Colonic mucosa (tissue), 4 donors: Measurements from ENCODE around the gene DEDD2. TPM values are rescaled to one million over a fixed set of nuclear protein-coding genes. Genes with fewer than 3 reads are reported as not detected.

Experiments used
- DNase-seq: peaks from one replicate; pipeline ENCODE4 v3.0.0-alpha.2; 2020
- H3K27ac ChIP-seq: fragments of 200-600 bp; one replicate; pipeline ENCODE4 v1.8.0; 2021
- H3K27me3 ChIP-seq: fragments of 200-600 bp; one replicate; pipeline ENCODE4 v1.8.0; 2021
- H3K36me3 ChIP-seq: fragments of 200-600 bp; one replicate; pipeline ENCODE4 v1.8.0; 2021
- H3K4me1 ChIP-seq: fragments of 200-600 bp; one replicate; pipeline ENCODE4 v1.8.0; 2021; ENCODE audit warnings: mild to moderate bottlenecking
- H3K4me3 ChIP-seq: fragments of 200-600 bp; one replicate; pipeline ENCODE4 v1.8.0; 2021
- H3K9ac ChIP-seq, 2 donors: one replicate each; pipeline ENCODE4 v1.7.0; 2013; ENCODE audit warnings: control low read depth in 2 of 2, low read depth in 2 of 2, low read length in 2 of 2
- H3K9me3 ChIP-seq: fragments of 200-600 bp; one replicate; pipeline ENCODE4 v1.8.0; 2021
- CTCF ChIP-seq: fragments of 200-600 bp; IDR thresholded peaks from one replicate; pipeline ENCODE4 v1.8.0; 2022; ENCODE audit warnings: antibody characterized with exemption, mild to moderate bottlenecking
- intact Hi-C: fragments of 100-400 bp; cut with DNase I; formaldehyde crosslinking; loops from one replicate; pipeline ENCODE4 v1.14.1; 2022
- total RNA-seq, 2 donors: library from RNA; stranded (reverse); fragmentation: NEBNext Ultra II Directional in 1 of 2; extraction: Animal tissue kit (Norgen Biotek cat#: 25700) in 1 of 2; gene quantifications; one replicate each; pipeline ENCODE4 v1.2.1, GENCODE V29; 2021
- donor health status: healthy.
- donor health status: DM: no; HTN: no; CAD: no.
- donor health status: DM: no; HTN: no; CAD: no.

Gene DEDD2
- total RNA-seq, 2 donors from 2014 or later, result 27.0 to 33.8 TPM

GRCh38 chr19:42158926-42159325 lies 58.6 kb downstream of the DEDD2 start:
- Histone ChIP-seq H3K4me3 (no peak overlapping the region), H3K9me3 (no peaks in the 10 kb centered on the region), H3K4me1 (no peaks in the 10 kb centered on the region), H3K27me3 (no peaks in the 10 kb centered on the region), H3K9ac (no peak overlapping the region), H3K36me3 (no peaks in the 10 kb centered on the region), H3K27ac (no peak overlapping the region)
- TF ChIP-seq CTCF, result no peak
- DNase-seq, result no peak
- intact Hi-C loops, result no loop called here

GRCh38 chr19:42156571-42156970 lies 60.9 kb downstream of the DEDD2 start:
- no peaks in the 10 kb centered on the region for H3K36me3 ChIP-seq
- intact Hi-C loops, result no loop called here
- H3K9me3 ChIP-seq, result no peaks in the 10 kb centered on the region
- H3K4me1 ChIP-seq, result no peaks in the 10 kb centered on the region
- no peak for DNase-seq
- no peak overlapping the region for H3K9ac ChIP-seq
- no peak for TF ChIP-seq CTCF
- no peak overlapping the region for H3K27ac ChIP-seq
- no peak overlapping the region for H3K4me3 ChIP-seq
- no peaks in the 10 kb centered on the region for H3K27me3 ChIP-seq

- no peak overlapping the region for H3K4me3 ChIP-seq
- H3K27me3 ChIP-seq, result no peaks in the 10 kb centered on the region
- intact Hi-C loops, result no loop called here
- H3K9me3 ChIP-seq, result no peaks in the 10 kb centered on the region
- no peaks in the 10 kb centered on the region for H3K36me3 ChIP-seq
- no peak for DNase-seq
- no peak overlapping the region for H3K9ac ChIP-seq
- no peak overlapping the region for H3K27ac ChIP-seq
- TF ChIP-seq CTCF, result no peak
- H3K4me1 ChIP-seq, result no peaks in the 10 kb centered on the region
Observed at GRCh38 chr19:42155796-42156195, 61.7 kb downstream of the DEDD2 start.

- DNase-seq, result no peak
- no peak overlapping the region for H3K27ac ChIP-seq
- no peaks in the 10 kb centered on the region for H3K27me3 ChIP-seq
- H3K9me3 ChIP-seq, result no peaks in the 10 kb centered on the region
- no peak overlapping the region for H3K9ac ChIP-seq
- no peak for TF ChIP-seq CTCF
- intact Hi-C loops, result no loop called here
- no peak overlapping the region for H3K4me3 ChIP-seq
- H3K36me3 ChIP-seq, result no peaks in the 10 kb centered on the region
- no peaks in the 10 kb centered on the region for H3K4me1 ChIP-seq
Observed at GRCh38 chr19:42154471-42155323, 62.8 kb downstream of the DEDD2 start.

GRCh38 chr19:42153672-42154433 lies 63.6 kb downstream of the DEDD2 start:
- Histone ChIP-seq H3K4me1 (no peaks in the 10 kb centered on the region), H3K27ac (no peak overlapping the region), H3K9ac (no peak overlapping the region), H3K27me3 (no peaks in the 10 kb centered on the region), H3K9me3 (no peaks in the 10 kb centered on the region), H3K4me3 (no peak overlapping the region), H3K36me3 (no peaks in the 10 kb centered on the region)
- no peak for DNase-seq
- TF ChIP-seq CTCF, result no peak
- intact Hi-C loops, result no loop called here
